Bone marrow (tissue), 2 donors: ENCODE results near the gene TM4SF18.
"Not testable (repeated sequence)": the region's sequence is repeated elsewhere in the genome, so short reads cannot be mapped to it uniquely, and the experiment has no call there.

Experiments
- DNase-seq, 2 donors: peaks; one replicate each; lab custom pipeline; 2025; lab: John Stamatoyannopoulos, UW

TM4SF18 gene

GRCh38 chr3:149368674-149369497 is 35.5 kb upstream of the TM4SF18 start:
- DNase-seq: no peak

- no peak for DNase-seq
Measured at GRCh38 chr3:149368201-149368673, 34.8 kb upstream of the TM4SF18 start.

GRCh38 chr3:149366941-149367840 is 33.8 kb upstream of the TM4SF18 start:
- peak in 1 of 2 donors; percentile 86 for DNase-seq

GRCh38 chr3:149366031-149366430 is 32.6 kb upstream of the TM4SF18 start:
- DNase-seq: no peak

- DNase-seq: no peak
Measured at GRCh38 chr3:149364624-149365023, 31.2 kb upstream of the TM4SF18 start.

GRCh38 chr3:149363053-149363452 is 29.6 kb upstream of the TM4SF18 start:
- no peak for DNase-seq

- DNase-seq: no peak
Measured at GRCh38 chr3:149362366-149362765, 28.9 kb upstream of the TM4SF18 start.

- DNase-seq: no peak
Measured at GRCh38 chr3:149356630-149357029, 23.2 kb upstream of the TM4SF18 start.

- DNase-seq: no peak
Measured at GRCh38 chr3:149356044-149356592, 22.7 kb upstream of the TM4SF18 start.

GRCh38 chr3:149353581-149354184 is 20.2 kb upstream of the TM4SF18 start:
- no peak for DNase-seq

- DNase-seq: peak in 1 of 2 donors; percentile 38
Measured at GRCh38 chr3:149352556-149352955, 19.1 kb upstream of the TM4SF18 start.

- DNase-seq: no peak
Measured at GRCh38 chr3:149343951-149344350, 10.5 kb upstream of the TM4SF18 start.

- DNase-seq: peak; percentile 20 to 85
Measured at GRCh38 chr3:149342413-149343380, 9.3 kb upstream of the TM4SF18 start.

GRCh38 chr3:149340310-149340933 is 7.0 kb upstream of the TM4SF18 start:
- peak in 1 of 2 donors; percentile 7 for DNase-seq

- DNase-seq: peak; percentile 4 to 92
Measured at GRCh38 chr3:149339931-149340309, 6.5 kb upstream of the TM4SF18 start.

GRCh38 chr3:149337486-149337885 is 4.0 kb upstream of the TM4SF18 start:
- DNase-seq: not testable (repeated sequence)

- DNase-seq: no peak
Measured at GRCh38 chr3:149336925-149337324, 3.5 kb upstream of the TM4SF18 start.

GRCh38 chr3:149332771-149333170 is 665 bp downstream of the TM4SF18 start:
- DNase-seq: no peak

GRCh38 chr3:149332227-149332765 is 1.1 kb downstream of the TM4SF18 start:
- DNase-seq: no peak

- DNase-seq: no peak
Measured at GRCh38 chr3:149331396-149331795, 2.0 kb downstream of the TM4SF18 start.
